Esophagus squamous epithelium (tissue), 4 donors: Measurements from ENCODE around the gene C2CD4D.

Experiments used
- CTCF ChIP-seq, 6 experiments: fragments of 450-650 bp in 4 of 6; fragments of 200-600 bp in 2 of 6; sonication (generic) in 2 of 6; IDR thresholded peaks; one replicate each; pipeline ENCODE4 v1.5.1; 2016 to 2019; ENCODE audit warnings: antibody characterized with exemption in 6 of 6, mild to moderate bottlenecking in 4 of 6, moderate library complexity in 4 of 6
- POLR2A ChIP-seq, 4 donors: fragments of 450-650 bp; IDR thresholded peaks; one replicate each; pipeline ENCODE4 v1.6.1; 2017; ENCODE audit warnings: antibody characterized with exemption in 4 of 4, mild to moderate bottlenecking in 4 of 4, moderate library complexity in 3 of 4

- TF ChIP-seq CTCF (IDR thresholded peaks at IDR 0.05) (no peak), POLR2A (IDR thresholded peaks at IDR 0.05) (no peak)
Observed at GRCh38 chr1:151864411-151864810, 24.8 kb upstream of the C2CD4D start.
